NCI-H2171 treated with DMSO at 0.1 percent for 48 hours (cell line): ENCODE measurements around the gene F2RL2.

Source experiments
- DNase-seq: peaks from one replicate; lab custom pipeline; 2025; lab: John Stamatoyannopoulos, UW

The F2RL2 gene, protein sequence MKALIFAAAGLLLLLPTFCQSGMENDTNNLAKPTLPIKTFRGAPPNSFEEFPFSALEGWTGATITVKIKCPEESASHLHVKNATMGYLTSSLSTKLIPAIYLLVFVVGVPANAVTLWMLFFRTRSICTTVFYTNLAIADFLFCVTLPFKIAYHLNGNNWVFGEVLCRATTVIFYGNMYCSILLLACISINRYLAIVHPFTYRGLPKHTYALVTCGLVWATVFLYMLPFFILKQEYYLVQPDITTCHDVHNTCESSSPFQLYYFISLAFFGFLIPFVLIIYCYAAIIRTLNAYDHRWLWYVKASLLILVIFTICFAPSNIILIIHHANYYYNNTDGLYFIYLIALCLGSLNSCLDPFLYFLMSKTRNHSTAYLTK

DNA sequence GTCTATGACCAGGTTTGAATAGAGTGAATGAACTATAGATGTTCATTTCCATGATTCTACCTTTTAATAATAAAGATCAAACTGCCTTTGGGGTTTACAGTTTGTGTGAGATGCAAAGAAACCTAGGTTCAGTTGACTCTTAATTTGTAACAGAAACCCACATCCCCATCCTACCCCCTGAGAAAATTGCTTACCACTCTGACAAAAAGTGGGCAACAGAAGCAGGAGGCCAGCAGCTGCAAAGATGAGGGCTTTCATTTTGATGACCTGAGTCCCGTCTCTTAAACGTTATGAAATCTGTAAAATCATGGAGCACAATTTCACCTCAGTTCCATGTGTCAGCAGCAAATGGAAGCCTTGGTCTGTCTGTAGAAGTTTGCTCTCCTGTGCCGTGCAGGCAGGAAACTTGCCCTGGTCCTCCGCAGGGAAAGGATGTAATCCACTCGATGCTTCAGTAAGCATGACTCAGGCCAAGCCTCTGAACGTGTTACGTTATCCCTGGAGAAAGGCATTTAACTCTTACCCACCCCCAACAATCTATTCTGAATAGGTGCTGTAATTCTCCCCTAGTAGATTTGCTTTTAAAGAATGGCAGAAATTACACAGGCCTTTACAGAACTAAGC, at the start of gene F2RL2:
F2RL2 (minus strand) TSS at position 431 of the 624 bp plus-strand sequence; CDS start at position 258, 173 bp downstream.
- DNase-seq = no peak

DNA sequence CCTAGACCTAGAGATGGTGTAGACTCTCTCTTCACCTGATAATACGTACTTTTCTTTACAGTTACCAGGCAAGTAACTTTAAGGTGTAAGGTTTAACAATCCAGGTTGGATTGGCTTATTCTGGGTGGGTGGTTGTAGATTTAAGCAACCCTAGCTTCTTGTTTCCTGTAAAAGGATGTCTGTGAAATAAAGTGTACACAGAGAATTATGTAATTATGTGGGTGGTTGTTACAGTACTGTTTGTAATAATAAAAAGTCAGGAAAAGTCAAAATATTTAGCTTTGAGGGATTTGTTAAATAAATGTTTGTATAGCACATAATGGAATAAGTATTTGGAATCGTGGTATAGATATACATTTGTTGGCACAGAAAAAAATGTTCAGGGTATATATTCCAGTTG, 49.0 kb upstream of the F2RL2 start:
- no peak for DNase-seq

DNA sequence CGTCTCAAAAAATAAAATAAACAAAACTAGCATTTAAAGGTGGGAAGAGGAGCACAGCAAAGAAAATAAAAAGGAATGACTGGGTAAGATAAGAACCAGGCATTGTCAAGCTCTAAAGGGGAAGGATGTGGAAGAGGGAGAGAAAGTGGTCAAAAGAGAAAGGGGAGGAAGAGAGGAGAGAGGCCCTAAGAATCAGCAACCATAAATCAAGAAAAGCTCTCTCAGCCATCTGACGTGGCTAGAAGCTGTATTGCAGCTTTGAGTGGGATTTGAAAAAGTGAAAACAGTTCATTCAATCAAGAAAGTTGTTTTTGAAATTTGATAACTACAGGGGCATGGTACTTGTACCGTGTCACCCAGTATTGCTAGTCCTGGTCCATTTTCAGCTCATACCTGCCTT, 47.3 kb upstream of the F2RL2 start:
- no peak for DNase-seq

DNA sequence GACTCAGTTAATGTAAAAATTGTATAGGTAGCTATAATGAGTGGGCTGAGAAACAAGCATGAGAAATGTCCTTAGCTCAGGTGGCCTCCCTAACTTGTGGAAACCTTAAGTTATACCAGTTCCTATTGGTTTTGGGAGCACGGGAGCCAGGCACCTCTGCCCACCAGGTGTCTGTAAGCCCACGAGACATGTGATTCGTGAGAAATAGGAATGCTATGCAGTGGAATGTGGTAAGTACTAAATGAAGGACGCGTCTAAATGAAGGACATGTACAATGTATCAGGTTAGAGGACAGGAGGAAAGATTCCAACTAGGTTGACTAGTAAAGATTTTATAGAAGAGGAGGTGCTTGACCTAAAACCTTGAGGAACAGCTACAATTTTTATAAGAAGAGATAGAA, 46.0 kb upstream of the F2RL2 start:
- no peak for DNase-seq

DNA sequence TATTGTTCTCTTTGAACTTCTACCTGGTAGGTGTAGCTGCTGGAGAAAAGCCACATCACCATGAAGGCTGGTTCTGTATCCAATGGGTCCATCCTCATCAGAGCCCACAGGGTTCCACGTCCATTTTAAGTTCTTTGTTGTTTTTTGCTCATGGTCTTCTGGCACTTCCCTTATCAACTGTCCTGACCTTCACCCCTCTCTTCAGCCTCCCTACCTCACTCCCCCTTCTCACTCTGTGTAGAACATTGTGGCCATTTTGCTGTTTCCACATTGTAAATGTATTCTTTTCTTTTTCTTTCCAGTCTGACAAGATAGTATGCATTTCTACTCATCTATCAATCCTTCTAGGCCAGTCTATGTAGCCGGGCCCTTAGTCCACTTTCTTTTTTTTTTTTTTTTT, 44.3 kb upstream of the F2RL2 start:
- no peak for DNase-seq

DNA sequence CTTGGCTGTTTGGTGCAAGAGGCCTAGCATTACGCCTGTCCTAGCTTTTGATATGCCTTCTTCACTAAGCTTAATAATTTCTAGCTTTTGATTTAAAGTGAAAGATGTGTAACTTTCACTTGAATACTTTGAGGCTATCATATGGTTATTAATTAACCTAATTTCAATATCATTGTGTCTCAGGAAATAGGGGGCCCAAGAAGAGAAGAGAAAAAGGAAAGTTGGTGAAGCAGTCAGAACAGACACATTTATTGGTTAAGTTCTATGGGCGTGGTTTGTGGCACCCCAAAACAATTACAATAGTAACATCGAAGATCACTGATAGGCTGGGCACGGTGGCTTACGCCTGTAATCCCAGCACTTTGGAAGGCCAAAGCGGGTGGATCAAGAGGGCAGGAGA, 40.9 kb upstream of the F2RL2 start:
- no peak for DNase-seq

DNA sequence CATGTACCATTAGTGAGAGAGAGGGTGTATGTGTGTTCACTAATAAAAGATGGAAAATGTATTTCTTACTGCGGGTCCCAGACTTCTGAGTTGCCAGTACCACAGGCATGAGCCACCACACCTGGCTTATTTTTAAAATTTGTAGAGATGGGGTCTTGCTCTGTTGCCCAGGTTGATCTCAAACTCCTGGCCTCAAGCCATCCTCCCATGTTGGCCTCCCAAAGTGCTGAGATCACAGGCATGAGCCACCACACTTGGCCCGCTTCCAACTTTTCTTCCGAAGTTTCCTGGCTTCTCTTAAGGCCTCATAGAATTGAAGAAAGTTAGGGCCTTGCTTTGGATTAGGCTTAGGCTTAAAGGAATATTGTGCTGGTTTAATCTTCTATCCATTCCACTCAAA, 40.4 kb upstream of the F2RL2 start:
- DNase-seq = no peak

DNA sequence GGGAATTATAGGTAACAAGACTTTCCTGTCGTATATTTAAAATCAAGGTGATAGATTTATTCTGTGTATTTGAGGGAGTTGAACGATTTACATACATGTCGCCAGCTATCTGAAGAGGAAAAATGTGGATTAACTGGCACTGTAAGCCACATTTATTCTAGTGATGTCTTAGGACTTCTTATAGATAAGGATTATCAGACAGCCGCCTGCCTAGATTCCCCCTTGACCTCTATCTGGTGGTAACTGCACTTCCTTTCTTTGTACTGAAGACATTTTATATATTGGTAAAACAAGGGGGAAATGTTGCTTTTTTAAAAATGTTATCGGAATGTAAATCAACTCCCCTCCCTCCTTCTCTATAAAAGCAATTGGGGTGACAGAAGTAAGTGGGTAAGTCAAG, 39.3 kb upstream of the F2RL2 start:
- no peak for DNase-seq

DNA sequence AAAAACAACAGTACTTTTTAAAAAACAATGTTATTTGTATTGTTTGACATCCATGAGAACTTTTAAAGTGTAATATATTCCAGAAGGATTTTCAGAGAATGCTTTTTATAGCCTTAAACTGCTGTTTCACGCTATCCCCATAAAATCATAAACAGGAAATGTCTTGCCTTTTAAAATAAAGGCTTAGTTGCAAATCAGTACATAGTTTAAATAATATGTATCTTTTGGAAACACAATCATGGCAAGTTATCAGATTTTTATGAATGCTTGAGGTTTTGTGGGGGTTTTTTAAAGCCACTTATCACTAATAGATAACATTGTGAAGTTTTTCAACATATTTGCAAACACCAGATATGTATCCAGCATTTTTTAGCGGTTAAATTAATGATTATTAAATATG, 37.2 kb upstream of the F2RL2 start:
- no peak for DNase-seq

DNA sequence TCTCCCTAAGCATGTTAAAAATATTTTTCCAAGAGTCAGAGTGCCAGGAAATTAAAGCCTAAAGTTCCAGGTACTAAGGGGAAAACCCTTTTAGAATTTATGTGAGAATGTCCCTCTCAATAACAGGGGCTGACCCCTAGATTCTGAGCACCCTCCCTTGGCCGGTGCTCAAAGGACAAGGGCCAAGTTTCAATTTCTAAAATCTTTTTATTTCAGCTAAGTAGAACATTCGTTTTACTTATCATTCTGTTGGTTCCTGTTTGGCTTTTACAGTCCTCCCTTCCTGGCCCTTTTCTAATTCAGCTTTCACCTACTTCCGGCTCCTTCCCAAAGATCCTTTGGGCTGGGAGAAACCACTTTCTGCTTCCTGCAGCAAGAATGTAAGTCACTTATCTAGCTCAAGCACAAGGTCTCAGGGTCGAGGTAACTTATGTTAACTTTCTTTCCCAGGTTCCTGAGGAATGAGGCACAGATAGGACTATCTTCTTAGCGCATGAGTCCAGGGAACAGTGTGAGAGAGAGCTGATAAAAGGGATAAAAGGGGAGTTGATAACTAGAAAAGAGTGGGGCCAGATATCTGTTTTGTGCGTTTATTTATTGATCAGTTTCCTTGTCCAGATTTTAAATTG, 34.6 kb upstream of the F2RL2 start:
- no peak for DNase-seq

DNA sequence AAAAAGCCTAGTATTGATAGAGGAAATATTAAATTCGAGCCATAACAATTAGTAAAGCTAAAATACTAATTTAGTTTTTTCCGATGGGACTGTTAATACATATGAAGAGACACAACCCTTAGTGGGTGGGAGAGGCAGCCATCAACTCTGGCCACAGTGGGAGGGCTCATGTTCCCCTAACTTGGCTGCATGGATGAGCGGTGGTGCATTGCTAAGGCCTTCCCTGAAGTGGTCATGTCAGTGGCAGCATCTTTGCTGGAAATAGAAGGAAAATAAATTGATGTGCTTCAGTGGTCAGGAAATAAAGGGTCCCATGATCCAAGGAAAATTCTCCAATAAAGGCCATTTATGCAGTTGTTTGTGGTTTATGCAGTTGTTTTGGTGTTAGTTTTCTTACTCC, 33.9 kb upstream of the F2RL2 start:
- no peak for DNase-seq

DNA sequence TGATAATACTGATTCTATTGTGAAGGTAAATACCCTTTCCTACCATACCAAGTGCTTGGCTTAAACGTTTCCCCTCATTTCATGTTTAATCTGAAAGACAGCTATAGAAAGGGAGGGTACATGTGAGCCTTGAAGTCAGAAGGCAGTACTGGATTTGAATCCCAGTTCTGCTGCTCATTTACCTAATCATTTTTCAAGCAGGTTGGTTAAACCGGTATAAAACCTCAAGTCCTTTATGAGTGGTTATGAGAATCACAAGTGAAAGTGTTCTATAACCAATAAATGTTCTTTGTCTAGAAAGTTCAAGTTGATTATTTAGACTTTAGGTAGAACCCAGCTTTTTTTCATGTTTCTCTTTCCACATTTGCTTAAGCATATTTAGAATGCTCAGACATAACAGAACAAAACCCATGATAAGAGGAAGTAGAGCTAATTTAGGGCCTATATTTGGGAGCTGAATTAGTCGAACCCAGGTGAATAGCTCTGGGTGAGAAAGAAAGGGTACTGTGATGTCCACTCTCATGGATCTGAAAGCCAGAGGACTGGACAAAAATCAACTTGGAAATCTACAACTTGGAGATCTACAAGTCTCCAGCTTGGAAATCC, 29.7 kb upstream of the F2RL2 start:
- DNase-seq = no peak

DNA sequence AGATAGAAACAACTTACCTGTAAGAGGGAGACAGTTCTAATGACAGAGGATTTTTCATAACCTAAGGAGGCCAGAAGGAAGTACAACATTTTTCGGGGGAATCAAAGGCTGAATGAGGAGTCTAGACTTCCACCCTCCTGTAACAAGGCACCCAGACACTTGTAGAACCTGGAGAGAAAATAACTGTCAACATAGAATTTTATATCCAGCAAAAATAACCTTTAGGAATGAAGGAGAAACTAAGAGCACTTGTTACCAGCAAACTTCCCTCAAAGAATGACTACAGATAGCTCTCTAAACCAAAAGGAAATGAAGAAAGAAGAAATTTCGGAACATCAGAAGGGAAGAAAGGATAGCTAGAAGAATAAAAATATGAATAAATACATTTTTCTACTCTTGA, 25.9 kb upstream of the F2RL2 start:
- DNase-seq = no peak

DNA sequence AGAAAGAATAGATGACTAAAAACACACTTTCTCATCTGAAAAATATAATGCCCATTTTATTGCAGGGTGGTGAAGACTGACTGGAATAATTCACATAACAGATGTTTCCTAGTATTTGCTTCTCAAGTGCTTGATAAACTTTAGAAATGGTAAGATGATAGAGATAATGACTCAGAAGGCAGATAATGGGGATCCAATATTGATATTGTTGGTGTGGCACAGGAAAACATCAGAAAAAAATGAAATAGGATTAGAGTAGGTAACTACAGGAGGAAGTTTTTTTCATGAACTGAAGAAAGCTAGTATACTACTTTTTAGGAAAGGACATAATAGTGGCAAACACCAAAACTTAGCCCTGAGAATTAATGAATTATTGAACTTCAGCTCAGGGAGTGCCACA, 20.2 kb upstream of the F2RL2 start:
- DNase-seq = no peak

DNA sequence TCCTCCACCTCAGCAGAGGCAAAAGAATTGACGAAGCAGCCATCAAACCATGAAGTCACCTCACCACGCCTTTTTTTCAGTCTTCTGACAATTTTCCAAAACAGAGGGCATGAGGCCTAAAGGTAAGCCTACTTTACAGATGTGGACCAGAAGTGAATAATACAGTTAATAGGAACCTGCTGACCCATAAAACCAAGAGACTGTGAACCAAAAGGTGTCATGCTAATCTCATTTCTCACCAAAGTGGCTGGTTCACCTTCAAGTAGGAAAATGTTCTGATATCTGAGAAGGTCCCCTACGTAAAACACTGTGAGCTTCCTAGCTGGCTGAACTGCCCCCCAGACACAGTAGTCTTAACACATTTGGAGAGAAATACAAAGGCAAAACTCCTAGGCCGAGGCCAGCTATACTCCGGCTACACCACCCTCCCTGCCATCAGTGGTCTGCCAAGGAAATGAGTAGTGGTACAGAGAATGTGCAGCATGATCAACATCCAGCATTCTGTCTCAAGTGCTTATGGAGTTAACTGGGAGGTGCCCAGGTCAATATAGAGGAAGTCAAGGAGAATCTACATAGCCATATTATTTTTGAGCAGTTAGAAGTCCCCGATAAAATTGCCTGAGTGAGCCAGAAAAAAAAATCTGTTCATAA, 19.3 kb upstream of the F2RL2 start:
- no peak for DNase-seq

DNA sequence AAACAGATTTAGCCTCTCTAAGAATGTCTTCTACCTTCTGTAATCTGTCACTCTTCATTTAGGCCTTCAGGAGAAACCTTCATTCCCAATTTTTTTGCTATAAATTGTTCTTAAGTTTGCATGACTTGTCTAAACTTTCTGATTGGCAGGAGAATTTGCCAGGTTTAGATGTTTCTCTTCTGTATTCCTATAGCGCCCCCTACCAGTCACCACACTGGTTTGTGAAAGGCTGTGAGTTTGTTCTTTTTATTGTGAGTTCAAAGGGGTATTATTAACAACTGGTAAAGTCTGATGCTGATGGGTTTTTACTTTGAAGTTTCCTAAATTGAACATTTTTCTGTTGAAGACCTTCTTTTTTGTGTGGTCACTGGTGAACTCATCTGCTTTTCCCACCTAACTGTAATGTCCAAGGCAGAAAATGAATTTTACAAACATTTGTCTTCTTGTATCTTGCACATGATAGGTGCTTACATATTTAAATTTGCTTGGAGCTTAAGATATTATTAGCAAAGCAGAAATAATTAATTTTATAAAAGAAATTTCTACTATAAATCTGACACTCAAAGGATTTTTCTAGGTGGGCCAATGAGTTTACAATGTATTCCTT, 18.4 kb upstream of the F2RL2 start:
- no peak for DNase-seq

DNA sequence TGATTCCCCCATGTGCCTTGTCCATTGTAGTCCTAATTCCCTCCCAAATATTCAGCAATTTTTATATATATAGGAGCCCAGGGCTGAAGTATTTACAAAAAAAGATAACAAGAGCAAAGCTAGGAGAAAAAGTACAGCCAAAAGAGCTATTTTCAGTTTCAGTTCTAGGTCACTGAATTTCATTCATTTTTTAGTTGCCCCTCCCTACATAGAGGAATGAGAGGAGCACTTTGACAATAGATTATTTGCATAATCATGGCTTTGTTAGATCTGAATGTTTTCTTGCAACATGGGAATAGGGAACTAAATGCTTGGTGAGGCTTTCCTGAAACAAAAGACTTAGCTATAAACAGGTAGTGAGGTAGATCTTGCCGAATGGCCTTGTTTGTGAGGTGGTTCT, 15.3 kb upstream of the F2RL2 start:
- no peak for DNase-seq

DNA sequence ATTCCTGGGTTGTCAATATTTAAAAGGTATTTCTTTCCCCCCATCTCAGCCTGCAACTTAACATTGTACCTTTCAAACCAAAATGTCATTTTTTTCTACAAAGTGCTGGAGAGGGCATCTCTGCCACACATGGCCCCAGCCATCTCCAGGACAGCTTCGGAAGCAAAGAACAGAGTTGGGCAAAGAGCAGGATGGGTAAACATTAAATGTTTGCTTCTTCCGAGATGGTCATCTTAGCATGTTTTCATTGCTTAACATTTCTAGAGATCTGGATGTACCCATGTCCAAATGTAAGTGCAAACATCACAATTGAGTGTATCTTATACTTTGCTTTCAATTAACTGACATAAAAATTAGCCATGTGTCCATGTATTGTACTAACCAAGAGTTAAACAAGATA, 14.3 kb upstream of the F2RL2 start:
- no peak for DNase-seq

DNA sequence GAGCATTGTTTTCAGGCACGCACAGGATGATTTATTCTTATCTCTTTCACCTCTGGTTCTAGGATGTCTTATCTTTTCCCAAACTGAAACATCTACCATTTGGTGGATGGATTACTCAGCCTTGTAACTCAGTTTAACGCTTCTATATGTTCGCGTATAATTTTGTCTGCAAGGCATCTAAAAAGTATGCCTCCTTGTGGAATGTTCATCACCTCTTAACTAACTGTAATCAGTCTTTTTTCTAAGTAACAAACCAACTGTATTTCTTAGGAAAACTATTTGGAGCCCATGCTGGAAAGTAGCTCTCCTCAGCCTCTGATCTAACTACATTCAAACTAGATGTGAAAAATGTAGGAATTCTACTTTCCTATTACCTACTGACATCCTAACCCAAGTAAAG, 11.5 kb upstream of the F2RL2 start:
- DNase-seq = no peak

DNA sequence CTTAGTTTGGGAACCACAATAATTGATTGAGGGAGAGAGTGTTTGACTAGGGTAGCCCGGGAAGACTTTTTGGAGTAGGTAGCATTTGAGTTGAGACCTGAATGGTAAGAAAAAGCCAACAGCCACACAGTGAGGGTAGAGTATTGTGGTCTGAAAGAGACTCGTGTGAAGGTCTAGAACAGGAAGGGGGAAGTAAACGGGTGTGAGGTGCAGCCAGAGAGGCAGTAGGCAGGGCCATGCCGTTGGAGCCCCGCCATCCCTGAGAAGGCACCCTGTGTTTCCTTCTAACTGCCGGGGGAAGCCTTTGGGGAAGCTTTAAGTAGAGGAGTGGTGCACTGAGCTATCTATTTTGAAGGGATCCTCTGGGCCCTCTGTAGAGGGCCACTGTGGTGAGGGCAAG, 3.5 kb upstream of the F2RL2 start:
- no peak for DNase-seq

DNA sequence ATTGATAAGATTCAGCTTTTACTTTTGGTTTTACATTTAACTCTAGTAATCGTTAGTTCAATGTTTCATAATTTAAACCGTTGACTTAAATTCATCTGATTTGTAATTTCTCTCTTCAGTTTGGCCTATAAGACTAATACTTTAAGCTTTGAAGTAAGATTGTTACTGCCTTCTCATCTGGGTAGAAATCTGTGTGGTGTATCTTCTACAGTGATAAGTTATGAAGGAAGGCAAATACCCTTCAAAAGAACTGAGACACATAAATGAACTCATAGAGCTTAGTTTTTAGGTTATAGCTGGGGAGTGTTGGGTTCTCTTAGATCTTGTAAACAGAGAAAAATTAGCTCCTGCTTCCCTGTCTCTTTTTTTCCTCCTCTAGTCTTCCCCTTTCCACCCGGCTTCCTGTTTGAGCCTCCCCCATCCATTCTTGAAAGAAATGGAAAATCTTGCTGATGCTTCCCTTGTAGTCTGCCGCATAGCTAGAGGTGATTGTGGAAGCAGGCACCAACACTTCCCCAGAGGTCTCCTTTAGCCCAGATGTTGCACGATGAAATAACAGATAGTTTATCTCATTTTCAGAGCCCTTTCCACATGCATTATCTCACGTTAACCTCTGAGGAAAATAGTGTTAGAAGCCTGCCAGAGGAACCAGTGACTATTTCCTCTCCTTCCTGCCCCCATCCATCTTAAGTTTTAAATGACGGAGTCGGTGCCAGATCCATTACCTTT, 2.0 kb upstream of the F2RL2 start:
- DNase-seq = no peak
